GM12878 (cell line): Measurements from ENCODE around the gene PAPOLG. TPM values are rescaled to one million over a fixed set of nuclear protein-coding genes. Genes with fewer than 3 reads are reported as not detected.

ENCODE experiments used
- ATAC-seq: fragments of 200-7000 bp; cut with Tn5 transposase; 3 replicates; pipeline ENCODE4 v1.9.1; 2020; ENCODE audit warnings: mild to moderate bottlenecking, moderate library complexity
- BruUV-seq: library from RNA; stranded (reverse); fragments of 400-500 nt; replicated peaks from 2 replicates; lab custom pipeline; 2021; lab: Mats Ljungman, UMichigan
- CTCF ChIA-PET: fragments of 300-600 bp; sonication (Branson Sonifier 250); formaldehyde crosslinking; extraction: SDS; loops from one replicate; lab custom pipeline; 2021; ENCODE audit warnings: inconsistent platforms; lab: Yijun Ruan, JAX
- POLR2A ChIA-PET: fragments of 350-600 bp; formaldehyde crosslinking; extraction: SDS; loops from one replicate; lab custom pipeline; 2021; ENCODE audit warnings: inconsistent platforms; lab: Charles Lee
- RAD21 ChIA-PET: fragments of 300-600 bp; sonication (Branson Sonifier 250); formaldehyde crosslinking; loops from one replicate; lab custom pipeline; 2023; ENCODE audit warnings: antibody characterized with exemption; ENCODE audit not compliant: unreplicated experiment; lab: Charles Lee
- SMC1A ChIA-PET: fragments of 300-600 bp; sonication (Branson Sonifier 250); formaldehyde crosslinking; loops from one replicate; lab custom pipeline; 2023; ENCODE audit not compliant: unreplicated experiment, uncharacterized antibody; lab: Charles Lee
- DNase-seq: peaks from one replicate; pipeline ENCODE4 v3.0.0-alpha.2; 2011; ENCODE audit warnings: low read depth, low spot score
- FAIRE-seq: peaks from 3 replicates; lab custom pipeline; 2011; peaks lifted over from hg19 to GRCh38; lab: Jason Lieb, UNC
- H2AFZ ChIP-seq: 2 replicates; pipeline ENCODE4 v1.6.0; 2011; ENCODE audit warnings: low read depth, low read length, control low read depth; ENCODE audit not compliant: control insufficient read depth
- H3K27ac ChIP-seq: 2 replicates; pipeline ENCODE4 v1.5.1; 2011; ENCODE audit warnings: control low read depth; ENCODE audit not compliant: control insufficient read depth, insufficient read depth
- H3K27me3 ChIP-seq, 2 experiments: replicated peaks in 1 of 2; 2 replicates each; pipeline versions ENCODE4 v1.6.0 to v1.6.1; 2011; ENCODE audit warnings: low read length in 1 of 2; ENCODE audit not compliant: control insufficient read depth in 2 of 2, insufficient read depth in 2 of 2
- H3K36me3 ChIP-seq, 2 experiments: 2 replicates each; pipeline ENCODE4 v1.5.1; 2011; ENCODE audit warnings: low read length in 1 of 2; ENCODE audit not compliant: control insufficient read depth in 2 of 2, insufficient read depth in 2 of 2
- H3K4me1 ChIP-seq: 2 replicates; pipeline ENCODE4 v1.6.1; 2011; ENCODE audit warnings: mild to moderate bottlenecking, low read length, moderate library complexity, mixed read lengths; ENCODE audit not compliant: control insufficient read depth, insufficient read depth
- H3K4me2 ChIP-seq: 2 replicates; pipeline ENCODE4 v1.6.0; 2011; ENCODE audit warnings: control low read depth; ENCODE audit not compliant: control insufficient read depth, insufficient read depth
- H3K4me3 ChIP-seq: fragments of 200-600 bp; sonication (generic); 2 replicates; pipeline ENCODE4 v1.5.1; 2016
- H3K79me2 ChIP-seq: 2 replicates; pipeline ENCODE4 v1.6.0; 2011; ENCODE audit warnings: low read length; ENCODE audit not compliant: control insufficient read depth, insufficient read depth
- H3K9ac ChIP-seq: 2 replicates; pipeline ENCODE4 v1.8.0; 2011; ENCODE audit warnings: low read length, control low read depth, mixed read lengths; ENCODE audit not compliant: control insufficient read depth, insufficient read depth
- H3K9me3 ChIP-seq: replicated peaks from 3 replicates; pipeline ENCODE4 v1.5.1; 2011; ENCODE audit warnings: mild to moderate bottlenecking, low read length; ENCODE audit not compliant: control insufficient read depth, insufficient read depth
- H4K20me1 ChIP-seq: 2 replicates; pipeline ENCODE4 v1.6.0; 2011; ENCODE audit not compliant: control insufficient read depth, insufficient read depth
- IRF4 ChIP-seq: IDR thresholded peaks from 2 replicates; pipeline ENCODE4 v1.6.1; 2011; ENCODE audit warnings: low read depth, low read length
- PRDM15 ChIP-seq: fragments of 450-650 bp; formaldehyde crosslinking; IDR thresholded peaks from 2 replicates; pipeline ENCODE4 v1.4.0; 2020; ENCODE audit warnings: mild to moderate bottlenecking, moderate library complexity
- REST ChIP-seq: IDR thresholded peaks from 2 replicates; pipeline ENCODE4 v1.6.1; 2012; ENCODE audit warnings: mild to moderate bottlenecking, low read depth, low read length
- SKIL ChIP-seq: fragments of 450-650 bp; IDR thresholded peaks from 2 replicates; pipeline ENCODE4 v1.6.1; 2017; ENCODE audit warnings: mild to moderate bottlenecking, low read depth, inconsistent platforms; ENCODE audit not compliant: poor library complexity, severe bottlenecking
- TCF12 ChIP-seq: IDR thresholded peaks from 2 replicates; pipeline ENCODE4 v1.6.1; 2011; ENCODE audit warnings: low read depth, mild to moderate bottlenecking, low read length
- ZNF24 ChIP-seq: fragments of 450-650 bp; IDR thresholded peaks from 2 replicates; pipeline ENCODE4 v1.6.1; 2017; ENCODE audit warnings: antibody characterized with exemption, mild to moderate bottlenecking
- WGBS: methylation state at CpG from one replicate; pipeline ENCODE4 v1.1.6; 2016; ENCODE audit warnings: low lambda C conversion rate; ENCODE audit not compliant: insufficient replicate concordance, insufficient coverage; ENCODE audit errors: missing lambda C conversion rate; 5-methylcytosine and 5-hydroxymethylcytosine counted together
- in situ Hi-C: fragments of 300-500 bp; cut with MboI; formaldehyde crosslinking; loops from 9 replicates; pipeline ENCODE4 v1.14.3; 2018; ENCODE audit warnings: mixed read lengths
- intact Hi-C: fragments of 100-400 bp; cut with micrococcal nuclease; formaldehyde crosslinking; loops from one replicate; pipeline ENCODE4 v1.14.2; 2022; ENCODE audit not compliant: unreplicated experiment
- polyA plus RNA-seq, 11 experiments: library from polyadenylated mRNA; depleted of rRNA in 4 of 11; unstranded in 6 of 11; stranded (reverse) in 5 of 11; fragments of >200 nt; fragmentation: Nextera tagmentation in 4 of 11; fragmentation: Illumina TruSeq in 1 of 11; extraction: Ambion mirVana in 4 of 11; extraction: Trizol in 1 of 11; gene quantifications; 1 replicate in 1 of 11; 2 replicates in 10 of 11; pipeline versions ENCODE4 v1.2.1 to v1.2.3, GENCODE V29; 2011 to 2016; ENCODE audit warnings: inconsistent platforms in 2 of 11, missing spikeins in 2 of 11, low read depth in 1 of 11
- total RNA-seq, 4 experiments: library from RNA; depleted of rRNA in 3 of 4; stranded (reverse); fragments of >200 nt in 3 of 4; fragmentation: Illumina TruSeq in 1 of 4; extraction: Trizol in 1 of 4; gene quantifications; 2 replicates each; pipeline versions ENCODE4 v1.2.1 to v1.2.3, GENCODE V29; 2013 to 2021

PAPOLG gene
- total and polyA plus RNA-seq, 10 of the 15 experiments (the other 5 are each of a cell fraction or from before 2014, with no cell fraction given), result 4.2 to 15.8 (median 10.7) TPM

GRCh38 chr2:60717691-60718090, 38.4 kb upstream of the PAPOLG start:
- Histone ChIP-seq H3K27me3 (no peaks in the 10 kb centered on the region), H3K36me3 (no peaks in the 10 kb centered on the region), H3K9ac (no peak overlapping the region), H2AFZ (no peak overlapping the region), H3K79me2 (no peaks in the 10 kb centered on the region), H4K20me1 (no peaks in the 10 kb centered on the region), H3K4me1 (no peaks in the 10 kb centered on the region), H3K27ac (no peak overlapping the region), H3K9me3 (no peaks in the 10 kb centered on the region), H3K4me3 (no peak overlapping the region), H3K4me2 (no peak overlapping the region)
- ChIA-PET RAD21 (interaction anchor here (1.1 kb wide), 1 partner anchor 281 kb away, joined by 4 read pairs; no protein-coding TSS in a partner anchor), POLR2A (interaction anchor here (0.8 kb wide), 1 partner anchor 38 kb away, joined by 4 read pairs; the partner anchor contains the start of gene PAPOLG), SMC1A (no interaction called here), CTCF (interaction anchor here (1.1 kb wide), 1 partner anchor 16 kb away, joined by 3 read pairs; no protein-coding TSS in a partner anchor)
- WGBS, result 7% methylated on average over 5 of the region's 5 CpGs
- ATAC-seq, result no peak
- FAIRE-seq, result no peak
- intact Hi-C loops, result no loop called here
- BruUV-seq, result no TSS peak
- in situ Hi-C loops, result no loop called here
- DNase-seq, result no peak
- no peak for TF ChIP-seq TCF12

- SMC1A ChIA-PET, result no interaction called here
- WGBS, result 56% methylated on average over 7 of the region's 7 CpGs
- TF ChIP-seq PRDM15 (CRISPR knock-in tag) (no peak), REST (no peak), ZNF24 (no peak), IRF4 (no peak), SKIL (no peak)
- in situ Hi-C loops, result no loop called here
- no peaks in the 10 kb centered on the region for H3K79me2 ChIP-seq
- ATAC-seq (no peak), FAIRE-seq (no peak), DNase-seq (no peak)
- intact Hi-C loops, result no loop called here
- no peak overlapping the region for H3K9ac ChIP-seq
- H3K27me3 ChIP-seq, result no peaks in the 10 kb centered on the region
- H3K9me3 ChIP-seq, result no peaks in the 10 kb centered on the region
- no TSS peak for BruUV-seq
- no peak overlapping the region for H2AFZ ChIP-seq
- H3K4me2 ChIP-seq, result no peak overlapping the region
- no peaks in the 10 kb centered on the region for H3K4me1 ChIP-seq
- no peak overlapping the region for H3K4me3 ChIP-seq
- CTCF ChIA-PET, result interaction anchor here (1.2 kb wide), 1 partner anchor 12 kb away, joined by 4 read pairs; no protein-coding TSS in a partner anchor
- no peaks in the 10 kb centered on the region for H4K20me1 ChIP-seq
- H3K27ac ChIP-seq, result no peak overlapping the region
- RAD21 ChIA-PET, result no interaction called here
- H3K36me3 ChIP-seq, result no peaks in the 10 kb centered on the region
- POLR2A ChIA-PET, result no interaction called here
Measured at GRCh38 chr2:60719331-60719730, 36.7 kb upstream of the PAPOLG start.
